HG02798 (cell line): ENCODE results near the gene SPAG17.

Experiments used
- ATAC-seq: cut with Tn5 transposase; IDR thresholded peaks from one replicate; pipeline ENCODE4 v1.9.1; 2021; ENCODE audit warnings: mild to moderate bottlenecking; ENCODE audit not compliant: unreplicated experiment, poor library complexity

The SPAG17 gene

DNA sequence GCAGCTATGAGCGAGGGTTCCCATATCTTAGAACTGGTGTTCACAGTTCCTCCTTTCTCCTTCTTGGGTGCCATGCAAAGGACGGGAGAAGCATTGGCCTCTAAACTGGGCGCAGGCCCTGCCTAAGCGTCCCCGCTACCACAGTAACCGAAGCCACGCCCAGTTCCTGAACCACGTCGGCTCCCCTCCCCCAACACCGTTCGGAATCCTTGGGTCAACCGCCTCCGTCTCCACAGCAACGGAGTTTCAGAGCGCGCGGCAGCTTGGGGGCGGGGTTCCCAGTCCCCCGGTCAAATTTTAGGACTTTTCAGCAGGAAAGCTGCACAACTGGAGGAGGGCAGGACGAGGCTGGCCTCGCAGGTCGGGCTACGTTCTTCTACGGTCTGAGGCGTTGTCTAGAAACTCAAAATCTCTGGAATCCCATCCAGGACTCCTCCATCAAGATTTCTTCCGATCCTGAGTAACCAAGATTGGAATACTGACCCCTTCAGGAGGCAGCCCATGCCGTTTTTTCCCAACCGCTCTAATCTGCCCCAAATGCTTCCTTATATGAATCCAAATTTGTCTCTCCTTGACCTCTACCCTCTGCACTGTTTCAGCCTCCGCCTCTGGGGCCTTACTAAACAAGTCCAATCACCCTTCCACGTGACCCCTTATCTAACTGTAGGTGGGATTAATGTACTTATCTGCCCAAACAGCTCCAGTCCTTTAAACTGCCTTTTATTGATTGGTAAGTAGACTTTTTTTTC, at the start of gene SPAG17:
SPAG17 (minus strand) TSS at position 145 of the 749 bp plus-strand sequence; CDS start at position 74, 71 bp downstream.
- ATAC-seq: no peak

- ATAC-seq: no peak
Measured at GRCh38 chr1:118225471-118225870, 40.4 kb upstream of the SPAG17 start.

DNA sequence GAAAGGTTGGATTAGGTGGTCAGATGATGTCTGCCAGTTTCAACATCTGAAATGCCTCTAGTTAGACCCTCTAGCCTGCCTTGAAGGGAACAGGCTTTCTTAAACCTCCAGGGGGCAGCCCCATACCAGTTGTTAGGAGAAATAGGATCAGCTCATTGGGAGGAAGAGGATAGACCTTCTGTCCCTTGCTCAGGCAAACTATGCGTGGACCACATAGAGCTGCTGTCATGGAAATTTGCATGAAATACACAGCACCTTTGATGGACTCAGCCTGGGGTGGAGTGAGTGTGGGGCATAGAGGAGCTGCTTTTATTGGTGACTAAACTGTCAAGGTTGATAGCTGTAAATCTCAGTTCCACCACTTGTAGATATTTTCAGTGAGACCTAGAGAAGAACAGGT, 38.4 kb upstream of the SPAG17 start:
- ATAC-seq: no peak

- no peak for ATAC-seq
Measured at GRCh38 chr1:118219438-118219837, 34.4 kb upstream of the SPAG17 start.

DNA sequence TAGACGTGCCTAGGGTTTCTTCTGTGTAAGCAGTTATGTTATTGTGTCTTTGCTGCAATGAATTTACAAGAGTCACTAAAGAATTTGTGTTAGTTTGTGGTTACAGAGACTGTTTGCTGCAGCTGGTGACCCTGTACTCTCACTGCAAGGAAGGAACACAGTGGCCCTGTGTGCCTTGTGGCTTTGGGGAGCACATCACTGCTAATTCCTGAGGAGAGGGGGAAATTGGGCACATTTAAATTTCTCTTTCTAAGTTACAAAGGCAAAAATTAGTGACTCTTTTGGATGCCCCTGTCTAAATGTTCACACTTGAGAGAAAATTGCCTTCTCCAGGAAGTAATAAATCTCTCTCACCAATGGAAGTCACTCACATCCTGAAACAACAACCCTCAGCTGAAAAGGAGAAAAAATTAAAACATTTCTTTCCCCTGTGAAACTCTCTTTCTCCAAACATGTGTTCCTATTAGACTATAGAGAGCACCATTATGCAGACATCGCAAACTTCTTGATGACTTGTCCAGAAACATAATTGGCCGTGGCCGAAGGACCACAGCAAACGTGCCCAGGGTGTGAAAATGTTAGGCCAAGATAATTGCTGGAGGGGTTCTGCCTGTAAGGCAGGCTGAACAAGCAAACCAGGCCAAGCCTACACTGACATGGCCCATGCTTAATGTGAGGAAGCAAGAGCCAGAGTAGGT, 32.3 kb upstream of the SPAG17 start:
- no peak for ATAC-seq

- ATAC-seq: no peak
Measured at GRCh38 chr1:118214866-118215265, 29.8 kb upstream of the SPAG17 start.

GRCh38 chr1:118210723-118211110, 25.7 kb upstream of the SPAG17 start:
- no peak for ATAC-seq

GRCh38 chr1:118210051-118210722, 25.2 kb upstream of the SPAG17 start:
- no peak for ATAC-seq

- ATAC-seq: no peak
Measured at GRCh38 chr1:118209648-118210047, 24.6 kb upstream of the SPAG17 start.

- ATAC-seq: no peak
Measured at GRCh38 chr1:118206966-118207365, 21.9 kb upstream of the SPAG17 start.

- ATAC-seq: no peak
Measured at GRCh38 chr1:118204648-118205047, 19.6 kb upstream of the SPAG17 start.

DNA sequence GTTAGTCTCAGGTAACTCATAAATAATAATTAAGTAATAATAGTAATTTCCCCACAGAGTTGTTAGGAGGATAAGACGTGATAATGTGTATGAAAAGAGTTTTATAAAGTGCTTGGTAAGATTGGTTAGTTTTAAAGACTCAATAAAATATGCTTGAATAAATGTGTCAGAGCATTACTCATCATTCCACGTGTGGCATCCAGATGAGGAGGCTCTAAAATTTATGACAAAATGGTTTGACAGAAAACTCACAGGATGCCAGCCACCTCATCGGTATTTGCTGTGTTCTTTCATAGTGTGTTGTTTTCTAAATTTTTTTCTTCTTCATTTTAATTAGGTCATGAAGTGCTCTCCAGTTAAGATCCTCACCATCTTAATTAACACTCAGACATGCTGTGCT, 19.1 kb upstream of the SPAG17 start:
- ATAC-seq: no peak

DNA sequence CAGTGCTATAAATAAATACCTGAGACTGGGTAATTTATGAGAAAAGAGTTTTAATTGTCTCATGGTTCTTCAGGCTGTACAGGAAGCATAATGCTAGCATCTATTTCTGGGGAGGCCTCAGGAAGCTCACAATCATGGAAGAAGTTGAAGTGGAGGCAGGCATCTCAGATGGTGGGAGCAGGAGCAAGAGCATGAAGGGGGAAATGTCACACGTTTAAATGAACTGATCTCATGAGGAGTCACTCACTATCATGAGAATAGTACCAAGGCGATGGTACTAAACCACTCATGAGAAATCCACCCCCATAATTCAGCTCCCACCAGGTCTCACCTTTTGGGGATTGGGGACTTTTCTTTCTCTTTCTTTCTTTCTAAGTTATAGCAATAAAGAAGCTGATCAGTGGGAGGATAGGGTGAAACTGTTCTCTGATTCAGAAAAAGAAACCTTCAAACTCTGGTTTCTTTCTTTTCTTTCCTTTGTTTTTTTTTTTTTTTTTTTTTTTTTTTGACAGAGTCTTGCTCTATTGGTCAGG, 17.1 kb upstream of the SPAG17 start:
- no peak for ATAC-seq

GRCh38 chr1:118201524-118201923, 16.5 kb upstream of the SPAG17 start:
- ATAC-seq: peak; percentile 53

DNA sequence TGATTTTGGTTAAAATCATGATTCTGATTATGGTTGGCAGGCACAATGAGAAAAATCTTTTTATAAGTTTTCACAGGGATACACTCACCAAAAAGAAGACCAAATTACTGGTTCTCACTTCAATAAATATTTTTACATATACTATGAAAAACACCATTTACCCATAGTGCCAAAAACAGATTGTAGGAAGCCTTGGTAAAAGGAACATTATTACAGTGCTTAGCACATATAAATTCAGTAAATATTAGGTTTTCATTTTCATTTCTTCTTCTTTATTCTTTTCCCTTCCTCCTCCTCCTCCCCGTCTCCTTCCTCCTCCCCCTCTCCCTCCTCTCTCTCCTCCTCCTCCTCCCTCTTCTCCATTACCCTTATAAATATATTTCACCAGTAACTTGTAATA, 15.8 kb upstream of the SPAG17 start:
- no peak for ATAC-seq

GRCh38 chr1:118190561-118190960, 5.5 kb upstream of the SPAG17 start:
- ATAC-seq: no peak

GRCh38 chr1:118189564-118189963, 4.5 kb upstream of the SPAG17 start:
- no peak for ATAC-seq

GRCh38 chr1:118188411-118188810, 3.4 kb upstream of the SPAG17 start:
- ATAC-seq: no peak

- ATAC-seq: no peak
Measured at GRCh38 chr1:118186026-118186425, 998 bp upstream of the SPAG17 start.

DNA sequence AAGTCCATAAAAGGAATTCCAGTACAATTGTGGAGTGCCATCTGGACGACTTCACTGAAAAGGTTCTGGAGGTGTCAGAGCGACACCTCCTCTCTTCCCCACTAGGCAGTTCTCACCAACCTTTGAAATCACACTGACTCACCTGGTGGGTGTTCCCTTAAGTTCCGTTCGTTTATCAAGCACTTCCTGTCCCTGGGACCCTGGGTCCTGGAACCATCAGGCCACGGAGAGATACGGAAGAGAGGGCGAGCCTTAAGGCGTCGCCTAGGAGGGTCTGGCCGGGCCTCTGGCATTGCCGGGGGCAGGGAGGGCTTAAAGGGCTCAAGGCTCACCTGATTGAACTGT, 317 bp downstream of the SPAG17 start:
- ATAC-seq: no peak

- ATAC-seq: no peak
Measured at GRCh38 chr1:118183586-118183985, 1.4 kb downstream of the SPAG17 start.
